Activated naive CD4-positive, alpha-beta T cell treated with anti-CD3 and anti-CD28 coated beads for 36 hours (primary cell): ENCODE results near the gene CACNA1I. TPM values are rescaled to one million over a fixed set of nuclear protein-coding genes. Genes with fewer than 3 reads are reported as not detected.

Experiments
- CTCF ChIA-PET: fragments of 350-600 bp; sonication (Branson Sonifier 250); formaldehyde crosslinking; loops from one replicate; lab custom pipeline; 2021; ENCODE audit warnings: antibody characterized with exemption; lab: Charles Lee
- DNase-seq: peaks from one replicate; pipeline ENCODE4 v3.0.0-alpha.2; 2020
- H3K27ac Mint-ChIP-seq: one replicate; pipeline ENCODE4 v1.8.0; 2021; ENCODE audit warnings: mild to moderate bottlenecking, mixed read lengths
- H3K27me3 Mint-ChIP-seq: one replicate; pipeline ENCODE4 v1.8.0; 2021; ENCODE audit warnings: low read depth, mixed read lengths
- H3K36me3 Mint-ChIP-seq: one replicate; pipeline ENCODE4 v1.8.0; 2021; ENCODE audit warnings: low read depth, mixed read lengths
- H3K4me1 Mint-ChIP-seq: one replicate; pipeline ENCODE4 v1.8.0; 2021; ENCODE audit warnings: low read depth, mixed read lengths
- H3K4me3 Mint-ChIP-seq: one replicate; pipeline ENCODE4 v1.8.0; 2021; ENCODE audit warnings: mild to moderate bottlenecking, moderate library complexity, mixed read lengths
- H3K9me3 Mint-ChIP-seq: one replicate; pipeline ENCODE4 v1.8.0; 2021; ENCODE audit warnings: mixed read lengths
- intact Hi-C: fragments of 100-400 bp; cut with micrococcal nuclease; formaldehyde crosslinking; loops from one replicate; pipeline ENCODE4 v1.15.1; 2023
- total RNA-seq, 2 experiments: library from RNA; stranded (reverse); gene quantifications; one replicate each; pipeline ENCODE4 v1.2.3, GENCODE V29; 2021

The CACNA1I gene
- total RNA-seq, 2 experiments from 2014 or later, result 0.27 to 0.31 TPM

GRCh38 chr22:39559456-39560105 lies 11.0 kb upstream of the CACNA1I start:
- CTCF ChIA-PET, result interaction anchor here (0.5 to 3.3 kb wide), 8 partner anchors 17 to 465 kb away, joined by 3 to 20 read pairs (median 4); no protein-coding TSS in a partner anchor
- no peaks in the 10 kb centered on the region for H3K9me3 Mint-ChIP-seq
- no peak for DNase-seq
- intact Hi-C loops, result loop anchor here (5.0 kb wide), 1 partner anchor 463 kb away; no protein-coding TSS in a partner anchor
- H3K27ac Mint-ChIP-seq, result no peak overlapping the region
- no peak overlapping the region for H3K4me3 Mint-ChIP-seq
- no peaks in the 10 kb centered on the region for H3K36me3 Mint-ChIP-seq
- peaks cover 13% of the 10 kb centered on the region for H3K27me3 Mint-ChIP-seq
- H3K4me1 Mint-ChIP-seq, result peaks cover 4% of the 10 kb centered on the region

GRCh38 chr22:39560127-39560526 lies 10.4 kb upstream of the CACNA1I start:
- H3K36me3 Mint-ChIP-seq, result no peaks in the 10 kb centered on the region
- H3K27me3 Mint-ChIP-seq, result peaks cover 13% of the 10 kb centered on the region
- CTCF ChIA-PET, result interaction anchor here (0.5 to 3.3 kb wide), 5 partner anchors 17 to 464 kb away, joined by 3 to 20 read pairs (median 4); no protein-coding TSS in a partner anchor
- no peaks in the 10 kb centered on the region for H3K9me3 Mint-ChIP-seq
- no peak overlapping the region for H3K4me3 Mint-ChIP-seq
- no peak for DNase-seq
- H3K4me1 Mint-ChIP-seq, result peaks cover 4% of the 10 kb centered on the region
- H3K27ac Mint-ChIP-seq, result no peak overlapping the region
- intact Hi-C loops, result no loop called here

GRCh38 chr22:39562839-39563489 lies 7.6 kb upstream of the CACNA1I start:
- no peaks in the 10 kb centered on the region for H3K36me3 Mint-ChIP-seq
- H3K4me3 Mint-ChIP-seq, result no peak overlapping the region
- H3K4me1 Mint-ChIP-seq, result peaks cover 12% of the 10 kb centered on the region
- H3K27ac Mint-ChIP-seq, result no peak overlapping the region
- CTCF ChIA-PET, result interaction anchor here (1.8 kb wide), 1 partner anchor 462 kb away, joined by 8 read pairs; no protein-coding TSS in a partner anchor
- peaks cover 3% of the 10 kb centered on the region for H3K27me3 Mint-ChIP-seq
- intact Hi-C loops, result no loop called here
- no peak for DNase-seq
- H3K9me3 Mint-ChIP-seq, result peaks cover 5% of the 10 kb centered on the region

DNA sequence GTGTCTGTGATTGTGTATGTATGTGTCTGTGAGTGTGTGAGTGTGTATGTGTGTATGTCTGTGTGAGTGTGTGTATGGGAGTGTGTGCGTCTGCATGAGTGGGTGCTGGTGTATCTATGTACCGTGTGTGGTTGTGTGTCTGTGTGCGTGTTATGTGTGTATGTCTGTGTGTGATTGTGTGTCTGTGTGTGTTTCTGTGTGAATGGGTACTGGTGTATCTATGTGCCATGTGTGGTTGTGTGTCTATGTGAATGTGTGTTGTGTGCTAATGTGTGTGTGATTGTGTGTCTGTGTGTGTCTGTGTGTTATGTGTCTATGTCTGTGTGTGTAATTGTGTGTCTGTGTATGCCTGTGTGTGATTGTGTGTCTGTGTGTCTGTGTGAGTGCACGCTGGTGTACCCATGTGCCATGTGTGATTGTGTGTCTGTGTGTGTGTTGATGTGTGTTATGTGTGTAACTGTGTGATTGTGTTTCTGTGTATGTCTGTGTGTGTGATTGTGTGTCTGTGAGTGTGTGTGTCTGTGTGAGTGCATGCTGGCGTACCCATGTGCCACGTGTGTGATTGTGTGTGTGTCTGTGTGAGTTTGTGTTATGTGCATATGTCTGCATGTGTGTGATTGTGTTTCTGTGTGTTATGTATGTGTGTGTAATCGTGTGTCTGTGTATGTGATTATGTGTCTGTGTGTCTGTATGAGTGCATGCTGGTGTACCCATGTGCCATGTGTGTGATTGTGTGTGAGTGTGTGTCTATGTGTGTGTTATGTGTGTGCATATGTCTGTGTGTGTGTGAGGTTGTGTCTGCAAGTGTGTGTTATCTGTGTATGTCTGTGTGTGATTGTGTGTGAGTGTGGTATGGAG lies 6.8 kb upstream of the CACNA1I start:
- H3K27me3 Mint-ChIP-seq, result no peaks in the 10 kb centered on the region
- H3K4me3 Mint-ChIP-seq, result no peak overlapping the region
- intact Hi-C loops, result no loop called here
- CTCF ChIA-PET, result no interaction called here
- DNase-seq, result no peak
- no peak overlapping the region for H3K27ac Mint-ChIP-seq
- peaks cover 5% of the 10 kb centered on the region for H3K9me3 Mint-ChIP-seq
- no peaks in the 10 kb centered on the region for H3K36me3 Mint-ChIP-seq
- H3K4me1 Mint-ChIP-seq, result peaks cover 12% of the 10 kb centered on the region

GRCh38 chr22:39565414-39565944 lies 5.1 kb upstream of the CACNA1I start:
- no peak overlapping the region for H3K27ac Mint-ChIP-seq
- peaks cover 5% of the 10 kb centered on the region for H3K9me3 Mint-ChIP-seq
- no peaks in the 10 kb centered on the region for H3K27me3 Mint-ChIP-seq
- H3K36me3 Mint-ChIP-seq, result no peaks in the 10 kb centered on the region
- peaks cover 12% of the 10 kb centered on the region for H3K4me1 Mint-ChIP-seq
- DNase-seq, result no peak
- intact Hi-C loops, result no loop called here
- CTCF ChIA-PET, result no interaction called here
- no peak overlapping the region for H3K4me3 Mint-ChIP-seq

DNA sequence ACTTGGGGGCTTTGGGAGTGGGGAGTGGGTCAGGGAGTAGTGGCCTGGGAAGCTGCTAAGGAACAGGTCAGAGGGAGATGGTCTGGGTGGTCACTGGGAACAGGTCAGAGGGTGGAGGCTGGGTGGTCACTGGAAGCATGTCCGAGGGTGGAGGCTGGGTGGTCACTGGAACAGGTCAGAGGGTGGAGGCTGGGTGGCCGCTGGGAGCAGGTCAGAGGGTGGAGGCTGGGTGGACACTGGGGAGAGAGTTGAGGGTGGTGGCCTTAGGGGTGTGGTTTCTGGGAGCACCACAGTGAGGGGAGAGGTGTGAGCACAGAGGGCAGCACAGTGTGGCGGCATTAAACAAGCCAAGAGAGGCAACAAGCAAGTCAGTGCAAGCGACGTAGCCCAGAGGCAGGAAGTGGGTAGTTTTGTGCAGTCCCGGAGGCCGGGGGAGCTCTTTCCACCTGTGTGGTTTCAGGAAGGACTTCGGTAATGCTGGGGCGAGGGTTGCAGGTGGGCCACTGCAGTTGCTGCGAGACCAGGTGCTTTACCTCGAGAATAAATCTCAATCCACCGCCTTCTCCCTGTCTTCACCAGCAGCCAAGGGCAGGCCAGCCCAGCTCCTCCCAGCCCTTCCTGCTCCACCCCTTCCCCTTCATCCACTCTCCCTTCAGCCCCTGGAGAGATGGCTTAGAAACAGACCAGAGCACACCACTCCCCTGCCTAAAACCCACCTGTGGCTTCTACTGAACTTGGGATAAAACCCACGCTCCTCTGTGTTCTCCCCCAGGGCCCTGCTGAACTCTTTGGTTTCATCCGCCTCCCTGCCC lies 3.2 kb upstream of the CACNA1I start:
- peaks cover 12% of the 10 kb centered on the region for H3K4me1 Mint-ChIP-seq
- CTCF ChIA-PET, result interaction anchor here (0.7 to 1.6 kb wide), 3 partner anchors 33 to 457 kb away, joined by 3 to 5 read pairs (median 4); no protein-coding TSS in a partner anchor
- peaks cover 5% of the 10 kb centered on the region for H3K9me3 Mint-ChIP-seq
- H3K36me3 Mint-ChIP-seq, result no peaks in the 10 kb centered on the region
- no peaks in the 10 kb centered on the region for H3K27me3 Mint-ChIP-seq
- H3K27ac Mint-ChIP-seq, result peak overlapping the region; percentile 16
- peak; percentile 81 for DNase-seq
- H3K4me3 Mint-ChIP-seq, result no peak overlapping the region
- intact Hi-C loops, result loop anchor here (2.0 kb wide), 1 partner anchor 373 kb away; no protein-coding TSS in a partner anchor

DNA sequence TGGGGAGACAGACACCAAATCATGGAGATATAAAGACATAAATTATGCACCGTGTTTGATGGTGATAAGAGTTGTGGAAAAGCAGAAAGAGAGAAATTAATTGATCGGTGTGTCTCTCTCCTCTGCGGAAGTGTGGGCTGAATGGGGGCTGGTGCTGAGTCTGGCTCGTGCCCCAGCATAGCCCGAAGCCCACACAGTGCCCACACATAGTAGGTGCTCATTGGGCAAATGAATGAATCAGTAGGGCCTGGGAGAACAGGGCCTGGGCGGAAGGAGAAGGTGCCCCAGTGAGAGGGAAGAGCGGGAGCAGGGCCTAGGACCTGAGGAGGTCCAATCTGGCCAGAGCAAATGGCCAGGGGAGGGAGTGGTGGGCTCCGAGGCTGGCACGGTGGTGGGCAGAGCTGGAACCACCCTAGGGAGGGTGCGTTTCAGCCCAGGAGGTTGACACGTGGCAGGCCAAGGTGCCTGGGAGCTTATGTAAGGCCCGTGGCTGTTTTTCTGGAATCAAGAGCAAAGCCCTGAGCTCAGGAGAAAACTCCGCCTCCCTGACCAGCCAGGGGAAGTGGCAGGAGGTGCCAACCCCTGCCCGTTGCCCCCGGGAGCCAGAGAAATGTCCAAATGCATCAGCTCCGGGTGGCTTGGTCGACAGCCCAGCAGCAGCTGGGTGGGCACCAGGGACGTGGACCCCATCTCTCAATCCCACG lies 2.1 kb upstream of the CACNA1I start:
- Mint-ChIP-seq H3K9me3 (peaks cover 5% of the 10 kb centered on the region), H3K4me3 (no peak overlapping the region), H3K36me3 (no peaks in the 10 kb centered on the region), H3K27ac (no peak overlapping the region), H3K27me3 (no peaks in the 10 kb centered on the region), H3K4me1 (peaks cover 12% of the 10 kb centered on the region)
- CTCF ChIA-PET, result no interaction called here
- DNase-seq, result no peak
- intact Hi-C loops, result no loop called here

- peaks cover 5% of the 10 kb centered on the region for H3K9me3 Mint-ChIP-seq
- H3K36me3 Mint-ChIP-seq, result no peaks in the 10 kb centered on the region
- no peak overlapping the region for H3K27ac Mint-ChIP-seq
- H3K4me1 Mint-ChIP-seq, result peaks cover 12% of the 10 kb centered on the region
- DNase-seq, result no peak
- H3K4me3 Mint-ChIP-seq, result no peak overlapping the region
- CTCF ChIA-PET, result no interaction called here
- H3K27me3 Mint-ChIP-seq, result no peaks in the 10 kb centered on the region
- intact Hi-C loops, result no loop called here
These were observed 1.5 kb upstream of the CACNA1I start for GRCh38 chr22:39569066-39569465.

DNA sequence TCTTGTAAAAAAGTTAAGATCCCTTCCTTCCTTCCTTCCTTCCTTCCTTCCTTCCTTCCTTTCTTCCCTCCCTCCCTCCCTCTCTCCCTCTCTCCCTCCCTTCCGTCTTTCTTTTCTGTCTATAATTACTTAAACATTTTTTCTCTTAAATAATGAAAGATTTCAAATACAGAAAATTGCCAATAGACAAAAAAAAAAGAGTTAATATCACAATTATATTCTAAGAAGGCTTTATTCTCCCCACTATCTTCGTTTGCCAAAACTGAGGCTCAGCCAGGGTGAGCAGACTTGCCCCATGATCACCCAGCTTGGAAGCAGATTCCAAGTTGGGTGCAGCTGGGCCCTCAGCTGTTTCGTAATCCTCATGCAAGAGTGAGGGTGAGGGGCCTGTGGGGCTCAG lies 327 bp upstream of the CACNA1I start:
- Mint-ChIP-seq H3K4me1 (peaks cover 12% of the 10 kb centered on the region), H3K9me3 (peaks cover 5% of the 10 kb centered on the region), H3K27ac (no peak overlapping the region), H3K36me3 (no peaks in the 10 kb centered on the region), H3K4me3 (no peak overlapping the region), H3K27me3 (no peaks in the 10 kb centered on the region)
- intact Hi-C loops, result no loop called here
- CTCF ChIA-PET, result no interaction called here
- no peak for DNase-seq

- H3K27me3 Mint-ChIP-seq, result no peaks in the 10 kb centered on the region
- H3K4me3 Mint-ChIP-seq, result no peak overlapping the region
- no peak for DNase-seq
- intact Hi-C loops, result no loop called here
- CTCF ChIA-PET, result no interaction called here
- H3K36me3 Mint-ChIP-seq, result no peaks in the 10 kb centered on the region
- H3K4me1 Mint-ChIP-seq, result peaks cover 12% of the 10 kb centered on the region
- H3K27ac Mint-ChIP-seq, result no peak overlapping the region
- H3K9me3 Mint-ChIP-seq, result no peaks in the 10 kb centered on the region
These were observed 985 bp downstream of the CACNA1I start for GRCh38 chr22:39571538-39571937.
